ENCODE measurements around the gene ATXN7L2. TPM values are rescaled to one million over a fixed set of nuclear protein-coding genes. Genes with fewer than 3 reads are reported as not detected.

Gene ATXN7L2
- total RNA-seq, 6 experiments from 2014 or later: 5.6 to 7.3 (median 6.4) TPM

DNA sequence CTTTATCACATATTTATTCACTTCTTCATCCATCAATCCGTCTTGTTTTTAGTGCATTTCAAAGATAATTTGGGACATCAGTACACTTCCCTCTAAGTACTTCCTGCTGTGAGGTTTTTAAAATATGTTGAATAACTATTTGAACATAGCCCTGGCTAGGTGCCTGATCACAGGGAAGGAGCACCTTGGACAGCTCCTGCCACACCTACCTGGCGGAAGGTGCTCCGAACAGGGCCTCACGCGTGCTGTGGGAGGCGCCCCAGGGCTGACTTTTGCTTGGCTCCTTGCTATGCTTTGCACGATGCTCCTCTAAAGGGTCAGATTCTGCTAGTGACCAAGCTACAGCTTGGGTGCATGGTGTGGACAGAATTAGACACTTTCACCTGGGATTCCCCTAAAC, 4.9 kb upstream of the ATXN7L2 start:
- Mint-ChIP-seq H3K27me3 (ENCODE audit: insufficient read depth) (peaks cover 5% of the 10 kb centered on the region), H3K4me1 (ENCODE audit: low read depth) (peaks cover 11% of the 10 kb centered on the region), H3K9me3 (no peaks in the 10 kb centered on the region), H3K4me3 (no peak overlapping the region), H3K27ac (no peak overlapping the region), H3K36me3 (ENCODE audit: low read depth) (peaks cover 20% of the 10 kb centered on the region; the same call in 1 of the 2 replicates)
- DNase-seq: no peak
- no peak for TF ChIP-seq CTCF (IDR thresholded peaks at IDR 0.05)

DNA sequence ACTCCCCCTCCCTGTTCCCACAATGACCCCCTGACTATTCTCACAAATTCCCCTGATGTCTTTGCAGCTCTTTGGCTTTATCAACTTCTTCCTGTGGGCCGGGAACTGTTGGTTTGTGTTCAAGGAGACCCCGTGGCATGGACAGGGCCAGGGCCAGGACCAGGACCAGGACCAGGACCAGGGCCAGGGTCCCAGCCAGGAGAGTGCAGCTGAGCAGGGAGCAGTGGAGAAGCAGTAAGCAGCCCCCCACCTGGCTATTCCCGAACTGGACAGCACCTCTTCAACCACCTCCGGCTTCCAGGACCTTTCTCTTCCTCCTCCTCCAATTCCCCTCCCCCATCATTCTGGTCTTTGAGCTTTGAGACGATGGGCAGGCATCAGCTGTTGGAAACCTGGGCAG, 4.4 kb upstream of the ATXN7L2 start:
- H3K4me1 Mint-ChIP-seq (ENCODE audit: low read depth): peaks cover 11% of the 10 kb centered on the region
- no peaks in the 10 kb centered on the region for H3K9me3 Mint-ChIP-seq
- peaks cover 5% of the 10 kb centered on the region for H3K27me3 Mint-ChIP-seq (ENCODE audit: insufficient read depth)
- no peak overlapping the region for H3K27ac Mint-ChIP-seq
- no peak for TF ChIP-seq CTCF (IDR thresholded peaks at IDR 0.05)
- H3K4me3 Mint-ChIP-seq: no peak overlapping the region
- peaks cover 20% of the 10 kb centered on the region; the same call in 1 of the 2 replicates for H3K36me3 Mint-ChIP-seq (ENCODE audit: low read depth)
- DNase-seq: no peak

DNA sequence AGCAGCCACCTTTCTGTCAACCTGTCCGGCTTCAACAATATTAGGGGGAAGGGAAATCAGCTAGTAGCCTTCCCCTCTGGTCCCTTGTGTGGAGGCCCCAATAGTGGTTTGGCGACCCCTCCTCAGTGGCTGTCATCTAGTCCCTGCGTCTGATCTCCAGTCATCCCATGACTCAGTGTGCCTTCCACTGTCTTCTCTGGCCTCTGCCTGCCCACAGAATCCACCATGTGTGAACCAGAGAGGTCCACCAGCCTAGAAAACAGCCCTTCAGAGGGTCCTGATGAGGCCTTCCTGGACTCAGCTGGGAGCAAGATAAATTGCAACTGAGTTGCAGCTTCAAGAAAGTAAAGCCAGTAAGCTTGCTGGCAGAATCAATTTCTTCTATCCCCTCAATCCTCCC, 3.8 kb upstream of the ATXN7L2 start:
- Mint-ChIP-seq H3K4me3 (no peak overlapping the region), H3K4me1 (ENCODE audit: low read depth) (peaks cover 15% of the 10 kb centered on the region), H3K36me3 (ENCODE audit: low read depth) (peaks cover 20% of the 10 kb centered on the region; the same call in 1 of the 2 replicates), H3K27me3 (ENCODE audit: insufficient read depth) (peaks cover 5% of the 10 kb centered on the region), H3K27ac (no peak overlapping the region), H3K9me3 (no peaks in the 10 kb centered on the region)
- no peak for TF ChIP-seq CTCF (IDR thresholded peaks at IDR 0.05)
- DNase-seq: no peak

DNA sequence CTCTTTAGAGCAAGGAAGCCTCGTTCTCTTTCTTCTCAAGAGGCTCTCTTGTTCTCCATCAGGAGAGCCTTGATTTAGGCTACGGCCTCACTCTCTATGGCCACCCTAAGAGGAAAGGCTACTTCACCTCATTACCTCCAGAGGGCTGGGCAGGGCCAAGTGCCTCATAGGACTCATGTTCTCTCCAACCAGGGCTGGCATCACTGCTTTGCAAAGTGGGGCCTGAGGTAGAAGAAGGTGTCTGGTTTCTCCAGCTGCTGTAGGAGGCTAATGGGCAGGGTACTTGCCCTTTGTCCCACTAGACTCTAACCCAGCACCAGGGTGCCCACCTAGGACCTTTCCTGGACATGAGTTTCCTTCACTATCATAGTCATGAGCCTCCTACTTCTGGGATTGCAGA, 2.1 kb upstream of the ATXN7L2 start:
- Mint-ChIP-seq H3K9me3 (no peaks in the 10 kb centered on the region), H3K27ac (no peak overlapping the region), H3K27me3 (ENCODE audit: insufficient read depth) (peaks cover 5% of the 10 kb centered on the region), H3K36me3 (ENCODE audit: low read depth) (peaks cover 14% of the 10 kb centered on the region; the same call in 1 of the 2 replicates), H3K4me3 (no peak overlapping the region), H3K4me1 (ENCODE audit: low read depth) (peaks cover 22% of the 10 kb centered on the region)
- no peak for TF ChIP-seq CTCF (IDR thresholded peaks at IDR 0.05)
- DNase-seq: no peak

DNA sequence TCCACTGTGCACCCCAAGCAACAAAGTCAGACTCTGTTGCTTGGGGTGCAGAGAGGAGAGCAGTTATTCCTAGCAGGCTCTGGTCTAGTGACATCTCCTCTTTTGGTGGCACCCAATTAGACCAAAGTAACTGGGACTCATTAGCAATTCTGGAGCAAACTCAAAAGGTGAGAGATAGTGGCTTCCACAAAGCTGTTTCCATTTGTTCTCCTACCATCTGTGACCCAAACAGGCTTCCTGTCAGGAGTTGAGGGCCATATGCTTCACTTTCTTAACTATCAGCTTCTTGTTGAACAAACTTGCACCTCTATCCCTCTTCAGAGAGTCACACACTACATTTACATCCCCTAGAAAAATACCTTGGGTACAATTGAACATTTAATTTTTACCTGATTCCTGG, 1.5 kb upstream of the ATXN7L2 start:
- peaks cover 14% of the 10 kb centered on the region; the same call in 1 of the 2 replicates for H3K36me3 Mint-ChIP-seq (ENCODE audit: low read depth)
- no peaks in the 10 kb centered on the region for H3K9me3 Mint-ChIP-seq
- no peak for DNase-seq
- peaks cover 22% of the 10 kb centered on the region for H3K4me1 Mint-ChIP-seq (ENCODE audit: low read depth)
- H3K27me3 Mint-ChIP-seq (ENCODE audit: insufficient read depth): peaks cover 5% of the 10 kb centered on the region
- no peak overlapping the region for H3K27ac Mint-ChIP-seq
- TF ChIP-seq CTCF (IDR thresholded peaks at IDR 0.05): no peak
- no peak overlapping the region for H3K4me3 Mint-ChIP-seq

All from HFFc6 (cell line).